Sigmoid colon (tissue), 4 donors: ENCODE data around the gene CEACAM21.

Source experiments
- CTCF ChIP-seq, 4 experiments: fragments of 450-650 bp in 3 of 4; fragments of 200-600 bp in 1 of 4; IDR thresholded peaks; one replicate each; pipeline ENCODE4 v1.5.1; 2016 to 2019; ENCODE audit warnings: antibody characterized with exemption in 4 of 4, mild to moderate bottlenecking in 3 of 4, moderate library complexity in 2 of 4
- EP300 ChIP-seq, 4 donors: sonication (generic); formaldehyde crosslinking; IDR thresholded peaks; one replicate each; pipeline ENCODE4 v1.6.1; 2017; ENCODE audit warnings: antibody characterized with exemption in 4 of 4
- POLR2A ChIP-seq, 2 donors: fragments of 450-650 bp; IDR thresholded peaks; one replicate each; pipeline ENCODE4 v1.6.1; 2016; ENCODE audit warnings: antibody characterized with exemption in 2 of 2, mild to moderate bottlenecking in 2 of 2, moderate library complexity in 2 of 2
- POLR2AphosphoS5 ChIP-seq, 4 donors: sonication (generic); formaldehyde crosslinking; IDR thresholded peaks; one replicate each; pipeline ENCODE4 v1.6.1; 2017; ENCODE audit warnings: antibody characterized with exemption in 4 of 4

GRCh38 chr19:41586064-41586463 is 10.1 kb downstream of the CEACAM21 start:
- no peak for TF ChIP-seq CTCF (IDR thresholded peaks at IDR 0.05)
- TF ChIP-seq EP300 (IDR thresholded peaks at IDR 0.05) = no peak
- no peak for TF ChIP-seq POLR2A (IDR thresholded peaks at IDR 0.05)
- TF ChIP-seq POLR2AphosphoS5 (IDR thresholded peaks at IDR 0.05) = no peak
